Common myeloid progenitor, CD34-positive (primary cell): ENCODE results near the gene SUSD6.
"Not testable (repeated sequence)": the region's sequence is repeated elsewhere in the genome, so short reads cannot be mapped to it uniquely, and the experiment has no call there.

Experiments used
- CTCF ChIA-PET: fragments of 350-600 bp; sonication (Branson Sonifier 250); formaldehyde crosslinking; loops from one replicate; lab custom pipeline; 2021; ENCODE audit warnings: antibody characterized with exemption; lab: Charles Lee
- POLR2A ChIA-PET: fragments of 350-600 bp; sonication (Branson Sonifier 250); formaldehyde crosslinking; loops from one replicate; lab custom pipeline; 2021; ENCODE audit warnings: antibody characterized with exemption; lab: Charles Lee
- DNase-seq, 3 donors: peaks; one replicate each; pipeline versions ENCODE4 v3.0.0 to v3.0.0-alpha.2; 2013
- H3K27ac ChIP-seq, 2 experiments: 1 replicate in 1 of 2; 2 replicates in 1 of 2; pipeline ENCODE4 v1.7.0; 2013; ENCODE audit warnings: inconsistent platforms in 2 of 2, low read length in 2 of 2, mild to moderate bottlenecking in 2 of 2, low read depth in 1 of 2, moderate library complexity in 1 of 2; ENCODE audit not compliant: severe bottlenecking in 2 of 2, insufficient read depth in 1 of 2, poor library complexity in 1 of 2
- H3K27me3 ChIP-seq, 5 experiments: replicated peaks in 2 of 5; 1 replicate in 3 of 5; 2 replicates in 2 of 5; pipeline versions ENCODE4 v1.6.1 to v1.7.0; 2013; ENCODE audit warnings: low read length in 4 of 5, mild to moderate bottlenecking in 2 of 5, moderate library complexity in 2 of 5, inconsistent platforms in 1 of 5; ENCODE audit not compliant: insufficient read depth in 5 of 5, control insufficient read depth in 4 of 5
- H3K36me3 ChIP-seq, 4 experiments: 1 replicate in 2 of 4; 2 replicates in 2 of 4; pipeline versions ENCODE4 v1.6.1 to v1.7.0; 2013; ENCODE audit warnings: low read length in 3 of 4, control low read depth in 1 of 4, mild to moderate bottlenecking in 1 of 4; ENCODE audit not compliant: control insufficient read depth in 4 of 4, insufficient read depth in 4 of 4
- H3K4me1 ChIP-seq, 4 experiments: 1 replicate in 3 of 4; 2 replicates in 1 of 4; pipeline versions ENCODE4 v1.6.1 to v1.7.1; 2013; ENCODE audit warnings: low read length in 3 of 4, mild to moderate bottlenecking in 3 of 4, control low read depth in 1 of 4, inconsistent platforms in 1 of 4, moderate library complexity in 1 of 4; ENCODE audit not compliant: control insufficient read depth in 4 of 4, insufficient read depth in 4 of 4; ENCODE audit errors: control extremely low read depth in 1 of 4
- H3K4me3 ChIP-seq, 7 experiments: 1 replicate in 4 of 7; 2 replicates in 3 of 7; pipeline versions ENCODE4 v1.5.1 to v1.7.0; 2013; ENCODE audit warnings: mild to moderate bottlenecking in 7 of 7, low read length in 6 of 7, moderate library complexity in 6 of 7, inconsistent platforms in 2 of 7, low read depth in 2 of 7, control low read depth in 1 of 7; ENCODE audit not compliant: insufficient read depth in 4 of 7, control insufficient read depth in 1 of 7; ENCODE audit errors: extremely low read depth in 1 of 7
- H3K9me3 ChIP-seq, 5 experiments: 1 replicate in 4 of 5; 2 replicates in 1 of 5; pipeline versions ENCODE4 v1.6.1 to v1.7.1; 2013; ENCODE audit warnings: low read length in 4 of 5, mild to moderate bottlenecking in 2 of 5, inconsistent platforms in 1 of 5, low read depth in 1 of 5, moderate library complexity in 1 of 5; ENCODE audit not compliant: control insufficient read depth in 4 of 5, insufficient read depth in 2 of 5; ENCODE audit errors: control extremely low read depth in 1 of 5
- WGBS: methylation state at CpG from one replicate; pipeline ENCODE4 v1.1.5; 2013; ENCODE audit not compliant: insufficient coverage; 5-methylcytosine and 5-hydroxymethylcytosine counted together

SUSD6 gene

GRCh38 chr14:69642212-69642793, 30.9 kb downstream of the SUSD6 start:
- H3K27me3 ChIP-seq, H3K27ac ChIP-seq, H3K4me3 ChIP-seq, CTCF ChIA-PET, POLR2A ChIA-PET, DNase-seq: not testable (repeated sequence)
- WGBS: 88% methylated on average over 4 of the region's 7 CpGs
- Histone ChIP-seq H3K9me3 (peaks cover 0 to 21% (median 3%) of the 10 kb centered on the region in 5 experiments), H3K36me3 (peaks cover 4 to 19% (median 7%) of the 10 kb centered on the region in 4 experiments), H3K4me1 (peaks cover 11 to 44% (median 38%) of the 10 kb centered on the region in 4 experiments)

GRCh38 chr14:69643430-69644200, 32.2 kb downstream of the SUSD6 start:
- Histone ChIP-seq H3K27me3 (no peaks in the 10 kb centered on the region), H3K36me3 (peaks cover 4 to 19% (median 7%) of the 10 kb centered on the region in 4 experiments), H3K27ac (peak overlapping the region in 1 of 2 experiments; percentile 53), H3K4me3 (no peak overlapping the region), H3K9me3 (peaks cover 0 to 21% (median 3%) of the 10 kb centered on the region in 5 experiments), H3K4me1 (peaks cover 15 to 36% (median 29%) of the 10 kb centered on the region in 4 experiments)
- no CpG with 5 or more reads among the region's 5 CpGs for WGBS
- peak in 2 of 3 donors; percentile 67 to 78 for DNase-seq
- ChIA-PET CTCF (interaction anchor here (1.0 to 1.5 kb wide), 6 partner anchors 10 to 29 kb away, joined by 3 to 7 read pairs (median 3); no protein-coding TSS in a partner anchor), POLR2A (interaction anchor here (1.2 kb wide), 1 partner anchor 19 kb away, joined by 3 read pairs; no protein-coding TSS in a partner anchor)

GRCh38 chr14:69644814-69645213, 33.4 kb downstream of the SUSD6 start:
- H3K4me3 ChIP-seq: peak overlapping the region in 2 of 7 experiments; percentile 2 to 33
- peaks cover 17 to 40% (median 32%) of the 10 kb centered on the region in 4 experiments for H3K4me1 ChIP-seq
- H3K9me3 ChIP-seq: peaks cover 0 to 21% (median 3%) of the 10 kb centered on the region in 5 experiments
- DNase-seq: peak in 2 of 3 donors; percentile 48 to 68
- ChIA-PET POLR2A (interaction anchor here (0.6 kb wide), 1 partner anchor 57 kb away, joined by 3 read pairs; no protein-coding TSS in a partner anchor), CTCF (interaction anchor here (1.1 to 1.7 kb wide), 8 partner anchors 12 to 68 kb away, joined by 3 to 11 read pairs (median 4); no protein-coding TSS in a partner anchor)
- peaks cover 4 to 19% (median 7%) of the 10 kb centered on the region in 4 experiments for H3K36me3 ChIP-seq
- WGBS: 80% methylated on average over 1 of the region's 1 CpG
- H3K27me3 ChIP-seq: no peaks in the 10 kb centered on the region
- peak overlapping the region in 1 of 2 experiments; percentile 37 for H3K27ac ChIP-seq

DNA sequence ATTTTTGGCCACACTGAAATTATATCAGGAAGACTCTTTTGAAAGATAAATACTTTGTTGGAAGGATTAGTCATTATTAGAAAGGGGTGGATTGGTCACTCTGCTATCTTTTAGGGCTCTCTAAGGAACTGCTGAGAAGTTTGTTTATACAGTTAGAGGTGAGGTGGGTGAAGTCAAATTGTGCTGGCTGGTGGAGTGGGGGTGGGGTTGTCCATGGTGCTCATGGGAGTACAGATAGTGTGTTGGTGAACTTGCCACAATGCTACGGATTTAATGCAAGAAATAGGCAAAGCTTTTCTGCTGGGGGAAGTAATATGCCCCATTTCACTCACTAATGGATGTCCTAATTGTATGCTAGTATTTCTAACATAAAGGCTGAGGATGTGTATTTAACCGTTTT, 35.8 kb downstream of the SUSD6 start:
- H3K9me3 ChIP-seq: peaks cover 0 to 8% (median under 1%) of the 10 kb centered on the region in 5 experiments
- peak overlapping the region in 1 of 2 experiments; percentile 12 for H3K27ac ChIP-seq
- peaks cover 17 to 61% (median 52%) of the 10 kb centered on the region in 4 experiments for H3K4me1 ChIP-seq
- ChIA-PET CTCF (interaction anchor here (1.0 to 2.8 kb wide), 4 partner anchors 10 to 63 kb away, joined by 3 to 19 read pairs (median 4); no protein-coding TSS in a partner anchor), POLR2A (no interaction called here)
- no peak for DNase-seq
- no peaks in the 10 kb centered on the region for H3K27me3 ChIP-seq
- no peak overlapping the region for H3K4me3 ChIP-seq
- WGBS: no CpG with 5 or more reads among the region's 2 CpGs
- peaks cover 1 to 14% (median 3%) of the 10 kb centered on the region in 4 experiments for H3K36me3 ChIP-seq

DNA sequence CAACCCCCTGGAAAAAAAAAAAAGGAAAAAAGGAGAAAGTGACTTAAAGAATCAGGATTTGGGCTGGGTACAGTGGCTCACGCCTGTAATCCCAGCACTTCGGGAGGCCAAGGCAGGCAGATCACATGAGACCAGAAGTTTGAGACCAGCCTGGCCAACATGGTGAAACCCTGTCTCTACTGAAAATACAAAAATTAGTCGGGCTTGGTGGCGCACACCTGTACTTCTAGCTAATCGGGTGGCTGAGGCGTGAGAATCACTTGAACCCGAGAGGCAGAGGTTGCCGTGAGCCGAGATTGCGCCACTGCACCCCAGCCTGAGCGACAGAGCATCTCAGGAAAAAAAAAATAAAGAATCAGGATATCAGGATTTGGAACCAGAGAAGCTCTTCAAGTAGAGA, 36.2 kb downstream of the SUSD6 start:
- POLR2A ChIA-PET, H3K27me3 ChIP-seq, DNase-seq, H3K4me3 ChIP-seq, H3K9me3 ChIP-seq: not testable (repeated sequence)
- peaks cover 17 to 65% (median 56%) of the 10 kb centered on the region in 4 experiments for H3K4me1 ChIP-seq
- WGBS: 98% methylated on average over 11 of the region's 11 CpGs
- H3K27ac ChIP-seq: peak overlapping the region in 1 of 2 experiments; percentile 62
- peaks cover 0 to 11% (median 2%) of the 10 kb centered on the region in 4 experiments for H3K36me3 ChIP-seq
- CTCF ChIA-PET: interaction anchor here (0.6 to 2.8 kb wide), 9 partner anchors 10 to 63 kb away, joined by 3 to 19 read pairs (median 3); no protein-coding TSS in a partner anchor

- peaks cover 0 to 5% (median under 1%) of the 10 kb centered on the region in 4 experiments for H3K36me3 ChIP-seq
- no peaks in the 10 kb centered on the region for H3K9me3 ChIP-seq
- peak overlapping the region in 1 of 7 experiments; percentile 8 for H3K4me3 ChIP-seq
- ChIA-PET CTCF (interaction anchor here (0.6 to 2.8 kb wide), 11 partner anchors 11 to 77 kb away, joined by 3 to 19 read pairs (median 4); no protein-coding TSS in a partner anchor), POLR2A (no interaction called here)
- peak overlapping the region in 1 of 2 experiments; percentile 62 for H3K27ac ChIP-seq
- no peaks in the 10 kb centered on the region for H3K27me3 ChIP-seq
- no peak for DNase-seq
- WGBS: 67% methylated on average over 4 of the region's 6 CpGs
- H3K4me1 ChIP-seq: peaks cover 14 to 66% (median 54%) of the 10 kb centered on the region in 4 experiments
Observed at GRCh38 chr14:69648480-69649451, 37.4 kb downstream of the SUSD6 start.
